Measurements from ENCODE around the gene IL18RAP.

IL18RAP gene

DNA sequence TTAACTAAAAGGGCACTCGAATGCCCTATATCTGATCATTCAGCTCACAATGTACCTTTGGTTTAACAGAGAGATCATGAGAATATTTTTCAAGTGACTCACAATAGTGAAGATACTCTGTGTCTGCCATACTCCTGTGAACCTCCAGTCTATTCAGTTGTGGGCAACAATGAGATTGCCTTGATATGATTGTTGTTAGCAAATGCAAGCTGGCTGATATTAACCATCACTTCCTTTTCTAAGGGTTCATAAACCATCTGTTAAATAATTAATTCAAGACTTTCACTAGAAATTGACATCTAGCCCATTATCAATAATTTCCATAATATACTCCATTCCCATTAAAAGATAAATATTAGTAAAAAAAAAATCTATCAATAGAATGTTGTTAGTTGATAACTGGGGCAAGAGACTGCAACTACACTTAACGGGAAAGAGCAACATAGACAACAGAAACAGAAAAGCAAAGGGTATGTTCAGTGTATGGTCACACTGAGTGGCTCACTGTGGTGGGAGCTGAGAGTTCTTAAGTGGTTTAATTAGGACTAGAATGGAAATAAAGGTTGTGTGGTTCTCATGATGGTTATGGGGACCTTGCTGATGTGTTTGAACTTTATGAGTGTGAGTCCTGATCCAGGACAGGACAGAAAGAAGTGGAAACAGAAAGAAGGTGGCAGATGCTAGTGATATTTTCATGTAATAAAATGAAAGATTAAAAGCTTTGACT is 11.9 kb downstream of the IL18RAP start:
- Histone ChIP-seq H3K9me3 (ENCODE audit: control insufficient read depth, insufficient read depth, low read length) (no peaks in the 10 kb centered on the region), H3K9ac (ENCODE audit: low read depth, low read length) (no peak overlapping the region), H3K4me1 (ENCODE audit: insufficient read depth, low read length) (no peaks in the 10 kb centered on the region), H3K36me3 (ENCODE audit: insufficient read depth, low read length) (no peaks in the 10 kb centered on the region)

DNA sequence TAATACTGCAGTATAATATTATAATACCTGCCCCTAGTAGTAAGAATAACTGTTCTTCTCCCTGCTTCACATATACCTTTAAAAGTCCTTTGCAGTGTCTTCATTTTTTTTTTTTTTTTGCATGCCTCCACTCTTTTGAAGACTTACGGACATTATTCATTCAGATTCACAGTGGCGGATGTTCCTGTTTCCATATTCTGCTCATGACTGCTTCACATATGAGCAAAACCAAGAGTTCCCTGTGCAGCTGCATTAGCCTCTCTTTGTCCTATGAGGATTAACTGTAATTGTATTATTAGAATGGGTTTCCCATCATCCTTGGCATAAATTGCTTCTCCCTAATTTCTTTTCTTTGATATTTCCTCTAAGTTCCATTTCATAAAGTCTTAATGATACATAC is 12.8 kb downstream of the IL18RAP start:
- H3K4me1 ChIP-seq (ENCODE audit: insufficient read depth, low read length) = no peaks in the 10 kb centered on the region
- H3K9ac ChIP-seq (ENCODE audit: low read depth, low read length) = no peak overlapping the region
- no peaks in the 10 kb centered on the region for H3K36me3 ChIP-seq (ENCODE audit: insufficient read depth, low read length)
- H3K9me3 ChIP-seq (ENCODE audit: control insufficient read depth, insufficient read depth, low read length) = no peaks in the 10 kb centered on the region

DNA sequence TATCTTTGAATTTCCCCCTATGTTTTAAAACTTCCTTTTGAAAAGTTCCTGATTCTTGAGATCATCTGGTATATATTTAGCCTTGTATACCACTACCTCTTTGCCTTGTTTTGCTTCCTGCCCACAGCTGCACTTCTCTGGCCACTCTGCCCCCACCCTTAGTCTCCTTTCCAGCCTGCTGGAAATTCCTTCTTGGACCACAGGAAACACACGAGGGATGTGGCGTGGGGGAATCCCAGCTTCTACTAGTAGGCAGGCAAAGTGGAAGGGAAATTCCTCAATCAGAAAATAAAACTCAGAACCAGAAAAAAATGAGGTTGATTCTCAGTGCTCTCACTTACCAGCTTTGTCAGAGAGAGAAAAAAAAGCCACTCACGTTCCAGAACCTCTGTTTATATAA is 13.4 kb downstream of the IL18RAP start:
- Histone ChIP-seq H3K9me3 (ENCODE audit: control insufficient read depth, insufficient read depth, low read length) (no peaks in the 10 kb centered on the region), H3K9ac (ENCODE audit: low read depth, low read length) (no peak overlapping the region), H3K36me3 (ENCODE audit: insufficient read depth, low read length) (no peaks in the 10 kb centered on the region), H3K4me1 (ENCODE audit: insufficient read depth, low read length) (no peaks in the 10 kb centered on the region)

DNA sequence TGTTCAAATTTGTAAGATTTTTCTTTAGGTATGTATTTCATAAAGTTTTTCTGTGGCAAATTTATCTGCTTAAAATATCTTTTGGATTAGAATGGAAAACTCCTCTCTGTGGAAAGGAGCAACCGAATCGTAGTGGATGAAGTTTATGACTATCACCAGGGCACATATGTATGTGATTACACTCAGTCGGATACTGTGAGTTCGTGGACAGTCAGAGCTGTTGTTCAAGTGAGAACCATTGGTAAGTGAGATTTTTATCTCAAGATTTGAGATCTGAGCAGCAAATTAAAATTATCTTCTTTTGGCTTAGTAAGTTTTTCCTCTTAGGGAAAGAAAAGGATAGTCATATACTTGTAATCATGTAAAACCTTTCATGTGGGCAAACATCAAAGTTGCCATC is 14.2 kb downstream of the IL18RAP start:
- no peaks in the 10 kb centered on the region for H3K4me1 ChIP-seq (ENCODE audit: insufficient read depth, low read length)
- no peaks in the 10 kb centered on the region for H3K36me3 ChIP-seq (ENCODE audit: insufficient read depth, low read length)
- H3K9ac ChIP-seq (ENCODE audit: low read depth, low read length) = no peak overlapping the region
- no peaks in the 10 kb centered on the region for H3K9me3 ChIP-seq (ENCODE audit: control insufficient read depth, insufficient read depth, low read length)

DNA sequence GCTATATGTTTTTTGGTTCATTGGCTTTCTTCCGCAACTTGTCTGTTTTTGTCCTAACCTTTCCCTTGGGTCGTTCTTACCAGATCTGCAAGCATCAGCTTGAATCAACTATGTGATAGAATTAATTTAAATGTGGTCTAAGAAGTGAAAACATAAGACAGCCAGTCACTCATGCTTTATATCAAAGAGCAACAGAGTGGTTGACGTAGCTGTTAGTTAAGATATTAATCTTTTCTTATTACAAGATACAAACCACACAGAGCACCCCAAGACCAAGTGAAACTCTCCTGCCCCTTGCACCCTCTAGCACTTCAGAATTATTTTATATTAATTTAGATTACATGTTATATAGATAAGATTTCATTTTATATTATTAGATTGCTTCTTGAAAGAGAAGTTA is 15.2 kb downstream of the IL18RAP start:
- Histone ChIP-seq H3K36me3 (ENCODE audit: insufficient read depth, low read length) (no peaks in the 10 kb centered on the region), H3K9ac (ENCODE audit: low read depth, low read length) (no peak overlapping the region), H3K9me3 (ENCODE audit: control insufficient read depth, insufficient read depth, low read length) (no peaks in the 10 kb centered on the region), H3K4me1 (ENCODE audit: insufficient read depth, low read length) (peaks cover 3% of the 10 kb centered on the region; the same call in 1 of the 2 replicates)

DNA sequence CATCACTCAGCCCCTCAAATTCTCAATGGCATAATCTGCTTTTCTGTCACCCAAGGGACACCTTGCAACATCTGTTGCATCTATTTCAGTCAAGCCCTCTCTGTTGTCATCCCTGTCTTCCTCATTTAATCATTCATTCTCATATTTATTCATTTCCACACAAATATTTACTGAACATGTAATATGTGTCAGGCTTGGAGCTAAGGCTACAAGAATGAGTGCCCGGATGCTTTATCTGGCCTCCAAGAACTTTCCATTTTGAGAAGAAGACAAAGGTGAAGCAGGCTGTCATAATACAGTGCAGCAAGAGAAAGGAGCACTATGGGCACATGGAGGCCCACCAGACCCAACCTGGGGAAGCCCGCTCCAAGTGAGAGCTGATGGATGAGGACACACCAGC is 15.6 kb downstream of the IL18RAP start:
- no peak overlapping the region for H3K9ac ChIP-seq (ENCODE audit: low read depth, low read length)
- H3K36me3 ChIP-seq (ENCODE audit: insufficient read depth, low read length) = no peaks in the 10 kb centered on the region
- peaks cover 4% of the 10 kb centered on the region; the same call in 1 of the 2 replicates for H3K4me1 ChIP-seq (ENCODE audit: insufficient read depth, low read length)
- H3K9me3 ChIP-seq (ENCODE audit: control insufficient read depth, insufficient read depth, low read length) = no peaks in the 10 kb centered on the region

DNA sequence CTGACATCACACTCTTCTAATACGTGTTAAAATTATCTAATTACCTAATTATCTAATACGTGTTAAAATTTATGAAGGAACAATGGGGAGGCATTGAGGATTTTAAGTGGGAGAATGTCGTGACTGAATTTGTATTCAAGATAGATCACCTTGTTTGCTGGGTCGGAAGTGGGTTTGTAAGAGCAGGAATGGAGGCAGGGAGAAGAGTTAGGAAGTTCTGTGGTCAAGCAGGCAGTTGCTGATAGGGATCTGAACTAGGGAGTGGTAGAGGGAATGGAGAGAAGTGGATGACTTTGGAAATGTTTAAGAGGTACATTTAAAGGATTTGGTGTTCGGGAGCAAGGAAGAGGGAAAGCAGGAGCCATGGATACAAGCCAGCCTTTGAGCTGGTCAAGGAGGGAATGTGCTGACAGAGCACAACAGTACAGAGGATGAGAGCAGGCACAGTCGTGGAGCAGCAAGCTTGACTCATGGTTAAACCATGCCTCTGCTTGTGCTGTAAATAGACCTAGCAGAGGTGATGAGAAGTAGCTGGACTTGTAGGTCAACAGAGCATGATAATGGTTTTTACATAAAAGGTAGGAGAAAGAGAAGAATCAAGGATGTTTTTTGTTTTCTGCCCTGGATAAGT is 16.2 kb downstream of the IL18RAP start:
- H3K9ac ChIP-seq (ENCODE audit: low read depth, low read length) = no peak overlapping the region
- peaks cover 4% of the 10 kb centered on the region; the same call in 1 of the 2 replicates for H3K4me1 ChIP-seq (ENCODE audit: insufficient read depth, low read length)
- H3K9me3 ChIP-seq (ENCODE audit: control insufficient read depth, insufficient read depth, low read length) = no peaks in the 10 kb centered on the region
- H3K36me3 ChIP-seq (ENCODE audit: insufficient read depth, low read length) = no peaks in the 10 kb centered on the region

DNA sequence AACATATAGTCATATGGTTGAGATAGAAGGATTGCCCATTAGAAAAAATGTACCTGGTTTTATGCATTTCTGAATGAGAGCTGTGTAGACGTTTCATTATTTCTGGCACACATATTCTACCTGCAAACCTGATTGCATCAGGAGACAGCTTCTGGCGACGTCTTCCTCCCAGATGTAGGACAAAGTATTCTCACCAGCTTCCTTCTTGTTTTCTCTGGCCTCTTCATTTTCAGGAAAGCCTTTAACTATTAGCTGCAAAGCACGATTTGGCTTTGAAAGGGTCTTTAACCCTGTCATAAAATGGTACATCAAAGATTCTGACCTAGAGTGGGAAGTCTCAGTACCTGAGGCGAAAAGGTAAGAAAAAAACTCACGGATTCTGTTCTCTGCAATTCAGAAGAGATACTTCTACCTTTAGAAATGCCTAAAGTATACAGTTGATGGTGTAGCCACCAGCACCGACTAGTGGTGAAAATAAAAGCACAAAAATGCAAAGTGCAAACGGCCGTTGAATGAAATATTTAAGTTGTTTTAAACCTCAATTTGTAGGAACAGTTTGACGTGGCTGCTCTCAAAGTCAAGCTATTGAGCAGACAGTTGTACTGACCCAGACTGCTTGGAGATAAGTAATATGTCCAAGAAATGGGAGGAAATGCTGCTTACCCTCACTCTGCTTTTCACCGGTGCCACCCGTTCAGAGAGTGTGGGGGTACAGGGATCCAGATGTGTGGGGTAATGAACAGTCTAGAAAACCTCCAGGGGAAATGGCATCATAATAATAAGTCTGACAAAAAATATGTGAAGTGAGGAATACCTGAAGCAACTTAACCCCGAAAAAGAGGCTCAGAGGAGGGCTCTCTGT is 20.2 kb downstream of the IL18RAP start:
- H3K9ac ChIP-seq (ENCODE audit: low read depth, low read length) = no peak overlapping the region
- no peaks in the 10 kb centered on the region for H3K36me3 ChIP-seq (ENCODE audit: insufficient read depth, low read length)
- H3K4me1 ChIP-seq (ENCODE audit: insufficient read depth, low read length) = peaks cover 4% of the 10 kb centered on the region; the same call in 1 of the 2 replicates
- no peaks in the 10 kb centered on the region for H3K9me3 ChIP-seq (ENCODE audit: control insufficient read depth, insufficient read depth, low read length)

DNA sequence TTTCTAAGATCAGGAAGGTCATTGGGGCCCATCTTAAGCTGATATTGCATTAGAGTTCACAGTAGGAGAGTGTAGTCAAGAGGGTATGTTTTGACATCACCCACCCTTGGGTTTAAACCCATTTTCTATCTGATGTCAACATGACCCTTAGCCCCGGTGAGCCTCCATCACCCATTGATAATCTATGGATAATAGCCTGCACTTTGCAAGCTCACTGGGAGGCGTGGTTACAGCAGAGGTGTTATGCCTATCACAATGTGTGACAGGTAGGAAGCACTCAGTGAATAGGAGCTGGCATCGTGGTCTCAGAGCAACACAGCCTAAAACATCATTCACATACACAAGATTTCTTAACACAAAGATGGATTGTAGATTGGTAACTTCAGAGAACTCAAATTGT is 21.3 kb downstream of the IL18RAP start:
- Histone ChIP-seq H3K9ac (ENCODE audit: low read depth, low read length) (no peak overlapping the region), H3K4me1 (ENCODE audit: insufficient read depth, low read length) (peaks cover 4% of the 10 kb centered on the region; the same call in 1 of the 2 replicates), H3K9me3 (ENCODE audit: control insufficient read depth, insufficient read depth, low read length) (no peaks in the 10 kb centered on the region), H3K36me3 (ENCODE audit: insufficient read depth, low read length) (no peaks in the 10 kb centered on the region)

DNA sequence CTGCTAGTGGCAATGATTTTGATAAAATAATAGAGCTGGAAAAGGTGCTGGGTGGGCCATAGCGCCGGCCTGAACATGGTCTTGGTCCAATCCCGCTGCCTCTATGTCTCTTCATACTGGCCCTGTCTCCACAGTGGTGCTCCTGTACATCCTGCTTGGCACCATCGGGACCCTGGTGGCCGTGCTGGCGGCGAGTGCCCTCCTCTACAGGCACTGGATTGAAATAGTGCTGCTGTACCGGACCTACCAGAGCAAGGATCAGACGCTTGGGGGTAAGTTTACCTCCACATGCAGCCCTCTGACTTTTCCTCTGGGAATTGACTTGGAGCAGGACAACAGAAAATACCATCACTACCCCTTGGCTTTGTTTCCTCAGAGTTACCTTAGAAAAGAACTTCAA is 24.0 kb downstream of the IL18RAP start:
- Histone ChIP-seq H3K4me1 (ENCODE audit: insufficient read depth, low read length) (peaks cover 4% of the 10 kb centered on the region; the same call in 1 of the 2 replicates), H3K36me3 (ENCODE audit: insufficient read depth, low read length) (no peaks in the 10 kb centered on the region), H3K9ac (ENCODE audit: low read depth, low read length) (no peak overlapping the region), H3K9me3 (ENCODE audit: control insufficient read depth, insufficient read depth, low read length) (no peaks in the 10 kb centered on the region)

DNA sequence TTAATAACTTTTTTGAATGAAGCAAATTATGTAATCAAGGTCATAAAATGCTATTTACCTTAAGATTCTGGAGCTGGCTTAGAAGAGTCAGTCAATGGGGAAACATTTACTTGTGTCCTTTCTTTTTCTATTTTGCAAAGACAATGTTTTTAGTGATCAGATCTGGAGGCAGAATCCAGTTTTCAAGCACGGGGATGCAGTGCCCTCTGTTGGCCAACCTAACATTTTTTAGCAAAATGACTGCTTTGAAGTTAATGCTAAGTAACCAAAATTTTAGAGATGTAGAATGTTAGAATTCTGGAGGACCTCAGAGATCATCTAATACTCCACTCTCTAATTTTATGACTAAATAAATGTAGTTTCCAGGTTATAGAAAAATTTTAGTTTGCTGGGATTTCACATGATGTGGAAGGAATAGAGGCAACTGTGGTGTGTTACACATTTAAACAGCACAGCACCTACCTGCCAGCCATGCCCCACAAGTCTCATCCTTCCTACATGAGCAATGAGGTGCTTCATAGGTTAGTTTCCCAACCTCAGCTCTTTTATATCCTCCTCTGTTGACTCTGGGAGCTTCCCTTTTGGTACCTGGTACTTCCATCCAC is 26.5 kb downstream of the IL18RAP start:
- Histone ChIP-seq H3K9ac (ENCODE audit: low read depth, low read length) (no peak overlapping the region), H3K9me3 (ENCODE audit: control insufficient read depth, insufficient read depth, low read length) (no peaks in the 10 kb centered on the region), H3K4me1 (ENCODE audit: insufficient read depth, low read length) (no peaks in the 10 kb centered on the region), H3K36me3 (ENCODE audit: insufficient read depth, low read length) (no peaks in the 10 kb centered on the region)

DNA sequence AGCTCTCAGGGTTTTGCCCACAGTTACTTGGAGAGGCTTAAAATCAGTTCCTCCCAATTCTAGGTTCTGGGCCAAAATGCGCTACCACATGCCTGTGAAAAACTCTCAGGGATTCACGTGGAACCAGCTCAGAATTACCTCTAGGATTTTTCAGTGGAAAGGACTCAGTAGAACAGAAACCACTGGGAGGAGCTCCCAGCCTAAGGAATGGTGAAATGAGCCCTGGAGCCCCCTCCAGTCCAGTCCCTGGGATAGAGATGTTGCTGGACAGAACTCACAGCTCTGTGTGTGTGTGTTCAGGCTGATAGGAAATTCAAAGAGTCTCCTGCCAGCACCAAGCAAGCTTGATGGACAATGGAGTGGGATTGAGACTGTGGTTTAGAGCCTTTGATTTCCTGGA is 29.0 kb downstream of the IL18RAP start:
- H3K9ac ChIP-seq (ENCODE audit: low read depth, low read length) = no peak overlapping the region
- H3K9me3 ChIP-seq (ENCODE audit: control insufficient read depth, insufficient read depth, low read length) = no peaks in the 10 kb centered on the region
- H3K36me3 ChIP-seq (ENCODE audit: insufficient read depth, low read length) = no peaks in the 10 kb centered on the region
- no peaks in the 10 kb centered on the region for H3K4me1 ChIP-seq (ENCODE audit: insufficient read depth, low read length)

DNA sequence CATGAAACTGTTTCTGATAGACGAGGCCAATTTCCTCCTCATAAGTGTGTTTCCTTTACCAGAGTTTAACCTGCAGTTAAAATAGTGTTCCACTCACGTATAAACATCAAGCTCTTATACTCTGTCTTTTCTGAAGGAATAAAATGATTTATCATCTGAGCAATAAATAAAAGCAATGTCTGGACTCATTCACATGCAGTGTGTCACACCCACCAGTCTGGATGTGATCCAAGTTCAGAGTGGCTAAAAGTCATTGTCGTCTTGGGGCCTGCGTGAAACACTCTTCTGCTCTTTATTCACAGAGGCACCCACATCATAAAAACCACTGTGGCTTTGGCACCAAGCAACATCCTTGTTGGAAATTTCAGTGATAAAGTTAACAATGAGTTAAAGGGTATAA is 30.5 kb downstream of the IL18RAP start:
- H3K9me3 ChIP-seq (ENCODE audit: control insufficient read depth, insufficient read depth, low read length) = no peaks in the 10 kb centered on the region
- no peaks in the 10 kb centered on the region for H3K36me3 ChIP-seq (ENCODE audit: insufficient read depth, low read length)
- no peak overlapping the region for H3K9ac ChIP-seq (ENCODE audit: low read depth, low read length)
- H3K4me1 ChIP-seq (ENCODE audit: insufficient read depth, low read length) = no peaks in the 10 kb centered on the region

DNA sequence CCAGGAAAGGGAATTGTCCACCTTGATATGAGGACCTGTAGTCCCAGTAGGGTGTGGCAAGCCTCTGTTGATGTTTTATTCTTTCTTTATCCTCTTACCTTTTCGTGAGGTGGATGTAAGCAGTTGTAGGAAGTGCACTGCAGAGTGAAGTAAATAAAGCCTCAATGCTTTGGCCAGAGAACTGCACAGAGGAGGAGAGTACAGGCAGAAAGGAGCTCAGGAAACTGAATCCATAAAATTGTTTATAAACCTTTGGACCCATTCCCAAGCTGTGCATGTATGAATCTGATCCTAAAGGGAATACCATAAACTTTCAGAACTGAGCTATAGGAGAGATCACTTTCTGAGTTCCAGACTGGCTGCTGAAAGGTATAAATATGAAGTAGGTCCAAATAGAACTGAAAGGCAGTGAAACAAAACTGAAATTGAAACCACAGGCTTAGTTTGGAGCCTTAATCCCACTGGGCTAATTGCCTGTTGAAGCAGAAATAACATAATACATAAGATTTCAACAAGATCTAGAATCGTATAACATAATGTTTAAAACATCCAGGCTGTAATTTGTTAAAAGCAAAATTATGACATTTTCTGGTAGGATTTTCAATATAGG is 32.2 kb downstream of the IL18RAP start:
- Histone ChIP-seq H3K9ac (ENCODE audit: low read depth, low read length) (no peak overlapping the region), H3K36me3 (ENCODE audit: insufficient read depth, low read length) (no peaks in the 10 kb centered on the region), H3K9me3 (ENCODE audit: control insufficient read depth, insufficient read depth, low read length) (no peaks in the 10 kb centered on the region), H3K4me1 (ENCODE audit: insufficient read depth, low read length) (no peaks in the 10 kb centered on the region)

Data from ES-I3 (cell line).